ENCODE measurements around the gene EDC3.

The EDC3 gene

GRCh38 chr15:74621936-74622335 lies 73.9 kb downstream of the EDC3 start:
- DNase-seq, result no peak

- no peak for DNase-seq
Measured at GRCh38 chr15:74621546-74621920, 74.3 kb downstream of the EDC3 start.

- peak; percentile 47 for DNase-seq
Measured at GRCh38 chr15:74620636-74621545, 74.9 kb downstream of the EDC3 start.

- DNase-seq, result no peak
Measured at GRCh38 chr15:74619916-74620635, 75.7 kb downstream of the EDC3 start.

- DNase-seq, result no peak
Measured at GRCh38 chr15:74618841-74619596, 76.8 kb downstream of the EDC3 start.

GRCh38 chr15:74616996-74617395 lies 78.8 kb downstream of the EDC3 start:
- DNase-seq, result no peak

GRCh38 chr15:74616366-74616939 lies 79.4 kb downstream of the EDC3 start:
- DNase-seq, result no peak

- peak; percentile 96 for DNase-seq
Measured at GRCh38 chr15:74615508-74616365, 80.1 kb downstream of the EDC3 start, which contains the start of gene CLK3. CLK3 (plus strand) TSS chr15:74615836; CDS start chr15:74619197, 3,361 bp downstream.

GRCh38 chr15:74614744-74615507 lies 80.9 kb downstream of the EDC3 start:
- DNase-seq, result peak; percentile 87

- peak; percentile 76 for DNase-seq
Measured at GRCh38 chr15:74613953-74614743, 81.7 kb downstream of the EDC3 start.

- no peak for DNase-seq
Measured at GRCh38 chr15:74613089-74613952, 82.5 kb downstream of the EDC3 start.

- no peak for DNase-seq
Measured at GRCh38 chr15:74612677-74613076, 83.1 kb downstream of the EDC3 start.

GRCh38 chr15:74611834-74612233 lies 84.0 kb downstream of the EDC3 start:
- no peak for DNase-seq

- no peak for DNase-seq
Measured at GRCh38 chr15:74611341-74611740, 84.5 kb downstream of the EDC3 start.

GRCh38 chr15:74610302-74610951 lies 85.4 kb downstream of the EDC3 start:
- peak; percentile 60 for DNase-seq

GRCh38 chr15:74609938-74610301 lies 85.9 kb downstream of the EDC3 start:
- DNase-seq, result no peak

GRCh38 chr15:74608786-74609185 lies 87.0 kb downstream of the EDC3 start:
- no peak for DNase-seq

- no peak for DNase-seq
Measured at GRCh38 chr15:74605795-74606150, 90.1 kb downstream of the EDC3 start.
